HG02610 (cell line): ENCODE results near the gene NEU1.

Source experiments
- ATAC-seq: cut with Tn5 transposase; IDR thresholded peaks from one replicate; pipeline ENCODE4 v1.9.1; 2021; ENCODE audit warnings: mild to moderate bottlenecking, moderate library complexity; ENCODE audit not compliant: unreplicated experiment

NEU1 gene

DNA sequence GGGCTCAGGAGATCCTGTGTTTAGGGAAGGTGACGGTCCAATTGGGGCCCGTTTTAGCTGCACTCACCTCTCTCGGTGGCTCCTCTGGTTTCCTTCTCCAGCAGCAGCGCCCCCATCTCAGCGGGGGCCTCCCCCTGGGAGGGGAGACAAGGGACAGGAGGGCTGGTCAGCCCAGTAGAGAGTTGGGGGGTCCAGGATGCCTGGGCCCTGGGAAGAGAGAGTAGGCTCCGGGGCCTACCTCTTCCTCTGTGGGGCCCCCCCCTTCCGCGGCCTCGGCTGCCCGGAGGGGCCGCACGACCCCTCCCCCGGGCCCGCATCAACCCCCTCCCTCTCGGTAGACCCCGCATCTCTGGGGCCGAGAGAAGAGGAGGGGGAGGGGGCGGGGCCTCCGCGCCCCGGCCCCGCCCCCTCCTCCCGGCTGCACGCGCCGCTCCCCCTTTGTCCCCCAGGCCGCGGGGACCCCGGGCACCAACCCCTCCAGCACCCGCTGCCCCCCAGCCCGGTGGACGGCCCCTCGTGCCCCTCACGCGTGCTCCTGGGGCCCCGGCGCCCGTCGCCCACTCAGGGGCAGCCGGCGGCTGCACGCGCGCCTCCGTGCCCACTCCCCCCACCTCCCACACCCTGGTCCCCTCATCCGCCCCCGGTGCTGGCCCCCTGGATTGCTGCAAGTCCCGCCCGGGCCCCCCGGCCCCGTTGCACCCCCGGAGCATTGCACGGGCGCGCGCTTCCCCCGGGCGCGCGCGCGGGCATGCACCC lies 34.4 kb upstream of the NEU1 start:
- no peak for ATAC-seq

DNA sequence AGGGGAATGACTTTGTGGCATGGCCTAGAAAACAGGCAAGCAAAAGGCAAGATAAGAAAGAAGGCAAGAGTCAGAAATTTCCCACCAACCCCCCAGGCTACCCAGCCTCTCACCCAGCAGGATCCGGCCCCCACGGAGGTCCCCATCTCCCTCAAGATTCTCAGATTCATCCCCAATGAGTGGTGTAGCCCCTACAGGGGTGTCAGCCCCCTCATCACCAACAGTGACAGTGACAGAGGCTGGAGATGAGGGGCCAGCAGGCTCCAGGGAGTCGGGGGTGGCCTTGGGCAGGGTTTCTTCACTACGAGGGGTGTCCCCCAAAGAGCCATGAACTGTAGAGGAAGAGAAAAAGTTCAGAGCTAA lies 33.9 kb upstream of the NEU1 start:
- no peak for ATAC-seq

DNA sequence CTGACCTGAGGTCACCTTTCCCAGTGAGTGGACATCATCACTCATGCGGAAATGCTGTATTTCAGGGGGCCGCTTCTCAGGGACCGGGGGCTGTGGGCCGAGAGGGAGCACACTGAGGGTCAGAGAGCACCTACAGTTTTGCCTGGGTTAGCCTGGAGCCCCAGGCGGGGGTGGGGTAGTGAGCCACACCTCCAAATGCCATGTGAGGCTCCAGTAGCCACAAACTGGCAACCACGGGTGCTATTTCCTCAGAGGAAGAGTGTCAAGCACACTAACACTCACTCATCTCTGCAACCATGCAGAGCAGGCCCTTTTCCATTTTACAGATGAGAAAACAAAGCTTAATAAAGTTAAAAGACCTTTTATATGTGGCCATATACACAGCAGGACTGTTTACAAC lies 30.2 kb upstream of the NEU1 start:
- no peak for ATAC-seq

DNA sequence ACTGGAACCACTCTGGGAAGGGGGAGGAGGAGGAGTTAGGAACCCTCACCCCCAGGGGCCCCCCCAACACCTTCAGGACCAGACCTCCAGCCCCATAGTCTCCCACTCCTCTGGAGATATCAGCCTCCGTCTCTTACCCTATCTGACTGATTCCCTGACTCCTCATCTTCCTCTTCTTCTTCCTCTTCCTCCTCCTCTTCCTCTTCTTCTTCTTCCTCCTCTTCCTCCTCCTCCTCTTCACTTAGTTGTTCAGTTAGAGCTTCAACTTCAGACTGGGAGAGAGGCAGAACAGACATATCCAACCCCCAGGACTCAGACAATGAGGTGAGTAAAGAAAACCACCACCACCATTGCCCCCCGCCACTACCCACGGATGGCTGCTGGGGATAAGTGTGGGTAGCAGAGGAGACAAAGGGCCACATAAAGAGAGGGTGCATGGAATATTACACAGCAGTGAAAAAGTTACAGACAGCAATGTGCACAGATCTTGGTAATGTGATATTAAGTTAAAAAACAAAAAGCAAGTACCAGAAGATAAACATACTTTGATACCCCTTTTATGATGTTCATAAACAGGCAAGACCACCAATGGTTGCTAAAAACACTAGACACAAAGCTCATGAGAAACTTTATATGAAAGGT lies 26.8 kb upstream of the NEU1 start:
- ATAC-seq: no peak

DNA sequence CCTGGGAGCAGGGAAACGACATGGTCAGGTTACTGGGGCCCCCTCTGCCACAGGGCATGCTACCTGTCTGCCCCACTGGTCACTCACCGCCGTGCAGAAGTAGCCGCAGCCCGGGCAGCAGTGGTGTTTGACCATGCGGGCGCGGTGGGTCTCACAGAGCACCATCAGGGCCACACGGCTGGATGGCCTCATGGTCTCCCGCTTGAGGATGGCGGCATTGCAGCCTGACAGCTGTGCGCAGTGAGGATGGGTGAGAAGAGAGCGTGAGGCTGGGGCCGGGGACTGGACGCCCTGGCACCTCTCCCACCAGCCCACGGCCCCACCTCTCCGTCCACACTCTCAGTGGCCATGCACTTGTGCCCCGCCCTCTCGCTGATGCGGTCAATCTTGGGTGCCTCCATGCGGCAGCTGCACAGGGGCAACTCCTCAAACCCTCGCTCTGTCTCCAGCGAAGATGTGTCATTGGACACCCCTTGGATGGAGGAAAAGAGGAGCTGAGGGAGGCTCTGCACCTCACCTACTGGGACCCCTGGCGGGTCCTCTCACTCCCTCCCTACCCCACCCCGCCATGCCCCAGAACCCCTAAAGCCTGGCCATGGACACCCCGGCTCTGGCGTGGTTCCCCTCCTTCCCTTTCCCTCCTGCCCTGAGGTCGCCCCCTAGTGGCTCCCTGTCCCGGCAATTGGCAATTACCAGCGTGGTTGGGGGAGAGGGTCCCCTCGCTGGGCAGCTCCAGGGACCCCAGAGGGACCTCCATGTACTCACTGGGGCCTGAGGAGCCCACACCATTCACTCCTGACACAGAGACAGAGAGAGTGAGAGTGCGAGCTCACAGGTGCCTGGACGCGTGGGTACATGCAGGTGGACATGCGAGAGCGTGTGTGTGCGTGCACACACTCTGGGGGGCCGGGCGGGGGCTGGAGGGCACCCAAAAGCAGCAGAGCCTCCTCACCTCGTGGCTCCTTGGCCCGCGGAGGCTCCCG lies 25.9 kb upstream of the NEU1 start:
- no peak for ATAC-seq

DNA sequence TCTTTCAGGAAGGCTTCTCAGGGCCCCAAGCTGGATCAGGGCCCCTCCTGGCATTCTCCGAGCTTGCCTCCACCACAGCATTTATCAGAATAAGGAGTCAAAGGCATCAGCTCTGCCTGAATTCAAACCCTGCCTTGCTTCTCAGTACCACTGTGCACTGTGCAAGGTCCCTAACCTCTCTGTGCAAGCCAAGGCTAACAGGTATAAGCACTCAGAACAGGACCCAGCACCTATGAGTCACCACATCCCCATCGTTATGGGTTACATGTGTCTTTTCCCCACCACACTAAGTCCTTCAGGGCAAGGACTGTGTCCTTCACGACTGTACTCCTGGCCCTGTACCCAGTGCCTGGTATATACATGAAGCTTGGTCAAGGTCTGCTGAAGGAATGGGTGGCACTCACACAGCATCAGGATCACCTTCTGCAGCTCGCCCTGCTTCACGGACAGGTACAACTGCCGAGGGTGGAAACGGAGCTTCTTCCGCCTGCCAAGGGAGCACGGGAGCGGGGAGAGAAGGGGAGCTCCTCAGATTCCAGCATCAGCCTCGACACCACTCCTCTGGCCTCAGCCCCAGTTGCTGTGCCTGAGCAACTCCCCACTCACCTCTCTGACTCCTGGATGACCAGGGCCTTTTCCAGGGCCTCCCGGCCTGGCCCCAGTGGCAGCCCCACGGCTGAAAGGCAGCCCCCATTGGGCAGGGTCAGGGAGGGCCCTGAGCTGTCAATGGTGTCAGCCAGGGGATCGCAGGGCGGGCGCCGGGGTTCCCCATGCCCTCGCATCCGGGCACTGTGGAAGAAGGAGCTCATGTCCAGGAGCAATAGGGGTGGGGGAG lies 24.8 kb upstream of the NEU1 start:
- no peak for ATAC-seq

DNA sequence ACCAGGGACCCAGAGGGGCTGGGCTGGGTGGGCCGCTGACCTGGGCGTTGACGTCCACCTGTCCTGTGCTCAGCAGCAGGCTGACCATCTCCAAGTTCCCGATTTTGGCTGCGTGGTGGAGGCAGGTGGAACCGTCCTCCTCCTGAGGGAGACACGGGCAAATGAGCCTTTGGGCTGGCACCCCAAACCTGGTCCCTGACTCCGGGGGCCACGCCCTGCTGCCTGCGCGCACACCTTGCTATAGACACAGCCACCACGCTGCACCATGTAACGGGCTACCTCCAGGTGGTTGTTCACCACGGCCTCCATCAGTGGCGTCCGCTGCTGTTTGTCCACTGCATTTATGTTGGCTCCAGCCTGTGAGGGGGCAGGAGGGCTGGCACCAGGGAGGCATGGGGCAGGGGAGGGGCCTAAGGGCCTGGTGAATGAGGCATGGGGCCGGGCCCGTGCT lies 23.9 kb upstream of the NEU1 start:
- no peak for ATAC-seq

DNA sequence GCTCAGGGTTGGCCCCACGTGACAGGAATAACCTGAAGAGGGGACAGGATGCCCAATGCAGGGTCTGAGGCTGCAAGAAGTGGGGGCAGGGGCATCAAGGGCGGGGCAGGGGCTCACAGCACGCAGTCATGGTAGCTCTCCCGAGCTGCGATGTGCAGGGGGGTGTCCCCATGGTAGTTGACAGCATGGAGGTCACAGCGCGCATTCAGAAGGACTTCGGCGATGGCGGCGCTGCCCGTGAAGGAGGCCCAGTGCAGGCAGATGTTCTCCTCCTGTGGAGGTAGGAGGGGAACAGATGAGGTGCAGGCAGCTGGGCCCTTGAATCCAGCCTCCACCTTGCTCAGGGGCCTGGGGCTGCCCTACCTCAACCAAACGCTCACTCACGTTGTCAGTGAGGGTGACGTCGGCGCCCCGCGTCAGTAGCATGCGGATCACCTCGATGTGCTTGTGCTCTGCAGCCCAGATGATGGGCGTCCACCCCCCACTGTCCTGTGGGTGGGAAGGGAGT lies 22.0 kb upstream of the NEU1 start:
- no peak for ATAC-seq

DNA sequence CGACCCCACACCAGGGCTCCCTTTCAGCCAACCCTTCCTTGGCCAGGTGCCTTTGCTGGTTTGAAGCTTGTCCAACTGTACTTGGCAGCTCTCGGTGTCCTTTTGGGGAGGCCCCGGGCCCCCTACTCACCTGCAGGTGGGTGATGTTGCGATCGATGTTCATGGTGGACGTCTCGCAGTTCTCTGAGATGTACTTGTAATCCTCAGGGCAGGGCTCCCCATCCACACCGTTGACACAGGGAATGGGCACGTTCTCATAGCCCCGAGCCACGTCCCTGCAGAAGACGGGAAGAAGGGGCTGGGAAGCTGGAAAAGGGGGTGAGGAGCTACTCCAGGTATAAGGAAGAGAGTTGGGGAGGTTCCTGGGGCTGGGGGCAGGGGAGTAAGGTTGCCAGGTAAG lies 21.1 kb upstream of the NEU1 start:
- no peak for ATAC-seq

DNA sequence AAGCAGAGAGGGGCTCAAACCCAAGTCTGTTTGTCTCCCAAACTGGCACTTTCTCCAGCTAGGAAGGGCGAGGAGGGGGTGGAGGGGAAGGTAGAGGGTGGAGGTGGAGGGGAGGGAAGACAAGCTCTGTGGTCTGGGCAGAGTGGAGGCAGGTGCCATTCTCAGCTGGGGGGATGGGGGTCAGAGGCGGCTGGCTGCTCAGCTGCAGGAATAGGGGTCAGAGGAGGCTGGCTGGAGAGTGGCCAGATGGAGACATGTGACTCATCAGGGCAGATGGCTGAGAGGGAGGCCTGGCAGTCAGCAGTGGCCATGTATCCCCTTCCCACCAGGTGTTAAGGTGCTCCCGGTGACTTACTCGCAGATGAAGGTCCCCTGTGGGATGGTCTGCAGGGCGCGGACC lies 19.7 kb upstream of the NEU1 start:
- no peak for ATAC-seq

DNA sequence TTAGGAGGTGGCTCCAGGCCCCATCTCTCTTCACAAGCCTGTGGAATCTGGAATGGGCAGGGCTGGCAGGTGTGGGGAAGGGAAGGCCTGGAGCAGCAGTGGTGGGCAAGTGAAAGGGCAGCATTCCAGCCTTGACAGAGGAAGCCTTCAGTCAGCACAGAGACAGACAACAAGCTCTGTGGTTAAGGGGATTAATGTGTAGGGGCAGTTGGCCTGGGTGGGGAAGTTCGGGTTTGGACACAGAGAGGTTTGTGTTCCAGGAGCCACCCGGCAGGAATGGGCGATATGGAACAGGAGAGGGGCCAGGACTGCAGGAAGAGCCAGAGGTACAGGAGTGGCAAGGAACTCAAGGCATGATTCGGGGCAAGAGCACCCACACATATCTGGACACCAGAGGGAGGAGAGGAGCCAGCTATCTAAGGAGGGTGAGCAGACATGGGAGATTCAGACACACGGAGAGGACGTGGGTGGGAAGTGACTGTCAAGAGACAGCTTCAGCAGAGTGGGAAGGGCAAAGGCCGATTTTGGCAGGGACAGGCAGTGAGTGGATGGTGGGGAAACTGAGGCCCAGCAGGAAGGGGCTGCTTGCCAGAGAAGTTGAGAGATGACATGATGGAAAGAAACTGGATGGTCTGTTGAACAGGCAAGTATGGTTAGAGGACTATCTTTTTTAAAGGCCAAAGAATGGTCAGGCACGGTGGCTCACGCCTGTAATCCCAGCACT lies 18.7 kb upstream of the NEU1 start:
- no peak for ATAC-seq

DNA sequence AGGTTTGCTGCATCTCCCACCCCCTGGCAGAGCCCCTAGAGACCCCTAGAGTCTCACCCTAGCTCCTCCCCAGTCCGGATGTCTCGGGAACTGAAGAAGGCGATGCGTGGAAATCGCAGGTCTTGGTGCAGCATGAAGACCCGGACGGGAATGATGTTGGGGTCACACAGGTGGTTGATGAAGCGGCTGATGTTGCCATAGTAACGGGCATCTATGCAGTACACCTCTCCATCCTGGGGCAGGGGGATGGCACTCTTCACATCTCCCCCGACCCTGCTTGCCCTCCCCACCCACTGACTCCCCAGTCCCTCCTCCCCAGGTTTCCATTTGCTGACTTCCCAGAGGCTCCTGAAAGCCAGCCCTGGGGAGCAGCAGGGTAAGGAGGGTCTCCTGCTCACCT lies 18.0 kb upstream of the NEU1 start:
- ATAC-seq: no peak

DNA sequence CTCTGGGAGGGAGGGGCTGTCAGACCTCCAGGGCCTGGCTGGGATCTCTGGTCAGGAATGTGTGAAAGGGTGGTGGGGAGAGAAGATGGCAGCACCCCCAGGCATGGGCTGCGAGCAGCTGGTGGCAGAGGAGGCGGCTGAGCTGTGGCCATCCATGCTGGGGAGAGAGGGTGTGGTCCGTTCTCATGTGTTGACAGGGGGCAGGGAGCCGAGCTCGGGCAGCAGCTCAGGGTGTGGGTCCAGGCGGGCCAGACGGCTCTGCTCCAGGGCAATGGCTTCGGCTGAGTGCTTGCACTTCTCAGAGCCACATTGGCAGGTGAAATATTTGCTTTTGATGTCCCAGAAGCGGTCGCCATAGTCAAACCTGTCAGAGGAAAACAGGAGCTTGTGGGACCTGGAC lies 17.3 kb upstream of the NEU1 start:
- no peak for ATAC-seq

DNA sequence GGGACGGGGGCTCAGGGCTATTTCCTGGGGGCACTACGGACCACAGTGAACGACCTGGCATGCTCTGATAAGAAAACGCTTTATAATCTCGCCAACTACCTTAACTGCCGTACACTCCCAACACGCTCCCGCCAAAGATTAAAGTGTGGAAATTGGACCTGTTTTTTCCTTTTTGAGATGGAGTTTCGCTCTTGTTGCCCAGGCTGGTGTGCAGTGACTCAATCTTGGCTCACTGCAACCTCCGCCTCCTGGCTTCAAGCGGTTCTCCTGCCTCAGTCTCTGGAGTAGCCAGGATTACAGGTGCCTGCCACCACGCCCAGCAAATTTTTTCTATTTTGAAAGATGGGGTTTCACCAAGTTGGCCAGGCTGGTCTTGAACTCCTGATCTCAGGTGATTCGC lies 16.5 kb upstream of the NEU1 start:
- ATAC-seq: no peak

DNA sequence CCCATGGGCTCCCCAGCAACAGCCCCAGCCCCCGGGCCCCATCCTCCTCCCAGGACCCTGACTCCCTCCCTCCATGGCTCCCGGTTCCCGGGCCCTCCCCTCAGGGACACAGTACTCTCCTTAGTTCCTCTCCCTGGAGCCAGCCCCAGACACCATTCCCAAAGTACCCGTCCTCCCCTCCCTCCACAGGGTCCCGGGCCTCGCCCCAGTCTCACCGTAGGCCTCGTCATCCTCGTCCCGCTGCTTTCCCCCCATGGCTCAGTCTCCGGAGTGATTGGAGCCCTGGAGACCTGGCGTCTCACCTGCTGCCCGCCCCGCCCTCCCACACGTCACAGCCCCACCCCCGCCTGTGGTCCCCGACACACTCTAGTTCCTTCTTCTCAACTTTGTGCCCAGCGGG lies 16.1 kb upstream of the NEU1 start, which contains the start of gene SLC44A4:
Gene SLC44A4 (minus strand): TSS at position 272 of the 400 bp plus-strand sequence. CDS start 17 bp downstream, at position 255.
- no peak for ATAC-seq

DNA sequence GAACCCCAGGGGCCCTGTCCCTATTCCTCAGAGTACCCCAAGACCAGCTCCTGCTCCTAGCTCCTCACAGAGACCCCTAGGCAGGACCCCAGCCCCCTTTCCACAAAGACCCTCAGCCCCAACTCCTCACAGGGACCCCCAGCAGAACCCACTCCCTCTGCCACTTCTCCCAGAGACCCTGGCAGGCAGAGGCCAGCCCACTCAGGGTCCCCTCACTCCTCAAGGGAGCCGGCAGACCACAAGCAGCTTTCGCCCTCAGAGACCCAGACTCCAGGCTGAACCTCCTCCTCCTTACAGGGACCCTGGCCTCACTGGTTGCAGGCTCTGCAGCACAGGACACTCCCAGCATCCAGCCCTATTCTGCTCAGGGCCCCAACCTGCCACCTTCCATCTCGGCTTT lies 15.6 kb upstream of the NEU1 start:
- no peak for ATAC-seq

DNA sequence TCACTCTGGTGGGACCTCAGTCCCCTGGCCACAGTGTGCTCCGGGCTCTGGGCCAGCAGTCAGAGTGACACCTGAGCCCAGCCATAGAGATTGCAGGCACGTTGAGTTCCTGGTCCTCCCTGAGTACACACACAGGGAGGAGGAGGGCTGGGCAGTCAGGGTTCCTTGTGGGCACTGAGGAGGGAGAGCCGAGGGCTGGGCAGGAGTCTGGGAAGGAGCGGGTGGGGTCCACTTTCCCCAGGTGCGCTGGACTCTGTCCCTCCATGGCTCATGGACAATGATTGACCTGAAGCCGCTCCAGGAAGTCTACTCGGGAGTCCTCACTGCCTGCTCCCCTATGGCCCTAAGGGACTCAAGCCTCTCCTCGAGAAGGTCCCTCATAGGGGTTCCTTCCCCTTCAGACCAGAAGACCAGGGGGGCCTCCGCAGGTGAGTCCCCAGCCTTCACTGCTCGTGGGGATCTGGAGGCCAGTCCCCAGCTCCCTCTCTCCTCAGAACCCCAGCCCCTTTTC lies 15.1 kb upstream of the NEU1 start:
- no peak for ATAC-seq

DNA sequence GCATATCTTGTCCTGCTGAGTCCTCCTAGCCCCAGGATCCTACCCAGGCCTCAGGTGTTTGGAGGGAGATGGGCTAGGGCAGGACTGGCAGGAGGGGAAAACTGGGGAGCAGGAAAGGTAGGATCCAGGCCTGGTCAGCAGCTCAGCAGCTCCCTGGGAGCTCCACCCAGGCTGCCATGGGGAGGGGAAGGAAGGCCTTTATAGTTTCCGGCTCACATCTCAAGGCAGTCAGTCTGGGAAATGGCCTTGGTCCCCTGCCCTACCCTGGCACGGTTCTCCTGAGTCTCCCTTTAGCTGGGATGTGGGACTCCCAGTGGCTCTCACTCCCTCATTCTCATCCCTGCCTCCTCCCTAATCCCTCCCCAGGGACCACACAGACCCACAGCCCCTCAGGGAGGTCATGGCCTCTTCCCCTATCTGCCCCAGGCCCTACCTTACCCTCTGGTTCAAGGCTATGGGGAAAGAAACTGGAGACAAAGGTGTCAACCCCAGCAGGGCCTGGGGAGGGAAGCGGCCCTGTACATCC lies 14.6 kb upstream of the NEU1 start:
- no peak for ATAC-seq

DNA sequence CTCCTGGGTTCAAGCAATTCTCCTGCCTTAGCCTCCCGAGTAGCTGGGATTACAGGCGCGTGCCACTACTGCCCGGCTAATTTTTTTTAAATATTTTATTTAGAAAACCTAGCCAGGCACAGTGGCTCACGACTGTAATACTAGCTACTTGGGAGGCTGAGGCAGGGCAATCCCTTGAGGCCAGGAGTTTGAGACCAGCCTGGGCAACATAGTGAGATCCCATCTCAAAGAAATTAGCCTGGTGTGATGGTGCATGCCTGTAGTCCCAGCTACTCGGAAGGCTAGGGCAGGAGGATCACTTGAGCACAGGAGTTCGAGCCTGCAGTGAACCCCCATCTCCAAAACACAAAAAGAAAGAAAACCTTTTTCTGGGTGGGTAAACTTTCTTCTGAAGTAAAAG lies 13.7 kb upstream of the NEU1 start:
- no peak for ATAC-seq
